Spinal cord (tissue), 10 donors: ENCODE results near the gene TRUB2. TPM values are rescaled to one million over a fixed set of nuclear protein-coding genes. Genes with fewer than 3 reads are reported as not detected.
"Not testable (repeated sequence)": the region's sequence is repeated elsewhere in the genome, so short reads cannot be mapped to it uniquely, and the experiment has no call there.

Experiments
- DNase-seq, 6 donors: peaks; one replicate each; pipeline versions ENCODE4 v3.0.0 to v3.0.0-alpha.2; 2013 to 2015; ENCODE audit warnings: low spot score in 6 of 6, low read depth in 4 of 6
- H3K27ac ChIP-seq: one replicate; pipeline ENCODE4 v1.5.1; 2013; ENCODE audit warnings: low read depth, low read length, control low read depth
- H3K27me3 ChIP-seq: one replicate; pipeline ENCODE4 v1.6.1; 2013; ENCODE audit warnings: low read length; ENCODE audit not compliant: control insufficient read depth, insufficient read depth
- H3K36me3 ChIP-seq: one replicate; pipeline ENCODE4 v1.6.1; 2013; ENCODE audit warnings: low read length; ENCODE audit not compliant: control insufficient read depth, insufficient read depth
- H3K4me1 ChIP-seq: one replicate; pipeline ENCODE4 v1.6.1; 2013; ENCODE audit warnings: low read length; ENCODE audit not compliant: control insufficient read depth, insufficient read depth
- H3K4me3 ChIP-seq: one replicate; pipeline ENCODE4 v1.5.1; 2013; ENCODE audit warnings: low read depth, low read length, control low read depth
- H3K9me3 ChIP-seq: one replicate; pipeline ENCODE4 v1.6.1; 2013; ENCODE audit warnings: low read length; ENCODE audit not compliant: control insufficient read depth, insufficient read depth
- WGBS: methylation state at CpG from one replicate; pipeline ENCODE4 v1.1.5; 2013; ENCODE audit warnings: missing lambda C conversion rate; ENCODE audit not compliant: insufficient coverage; 5-methylcytosine and 5-hydroxymethylcytosine counted together
- polyA plus RNA-seq, 2 donors: library from polyadenylated mRNA; unstranded; fragments of 120-200 nt; gene quantifications; one replicate each; pipeline ENCODE4 v1.2.1, GENCODE V29; 2013; ENCODE audit not compliant: insufficient read length in 2 of 2
- total RNA-seq, 2 donors: library from RNA; depleted of rRNA in 1 of 2; stranded (reverse); fragments of 120-200 nt in 1 of 2; fragments of >200 nt in 1 of 2; gene quantifications; one replicate each; pipeline versions ENCODE4 v1.2.3 to v1.2.4, GENCODE V29; 2013 to 2014
- donor health status: healthy.

TRUB2 gene
- total and polyA plus RNA-seq, 4 donors, result 20.5 to 46.3 (median 39.7) TPM

DNA sequence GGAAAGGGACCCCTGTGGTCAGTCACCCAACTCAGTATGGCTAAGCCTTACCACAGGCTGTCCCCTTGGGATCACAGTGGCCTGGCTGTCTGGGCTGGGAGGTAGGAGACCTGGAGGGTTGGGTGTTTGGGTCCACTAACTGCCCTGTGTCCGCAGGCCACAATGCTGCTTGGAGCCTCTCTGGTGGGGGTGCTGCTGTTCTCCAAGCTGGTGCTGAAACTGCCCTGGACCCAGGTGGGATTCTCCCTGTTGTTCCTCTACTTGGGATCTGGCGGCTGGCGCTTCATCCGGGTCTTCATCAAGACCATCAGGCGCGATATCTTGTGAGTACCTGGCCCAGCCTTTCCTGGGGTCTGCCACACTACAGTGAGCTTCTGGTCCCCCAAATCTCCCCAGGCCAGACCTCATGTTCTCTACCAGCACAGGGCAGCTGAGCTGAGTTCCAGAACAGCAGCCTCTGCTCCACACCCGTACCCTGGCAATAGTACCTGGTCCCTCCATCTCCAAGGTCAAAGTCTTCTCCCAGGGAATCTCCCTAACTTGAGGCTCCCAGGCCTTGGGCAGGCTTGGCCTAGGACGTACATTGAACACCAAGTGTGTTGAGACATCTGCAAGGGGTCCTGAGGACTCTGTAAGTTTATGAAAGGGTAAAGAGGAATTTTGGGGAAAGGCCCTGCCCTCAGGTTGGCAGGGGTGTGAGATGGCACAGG is 20.9 kb upstream of the TRUB2 start:
- H3K27me3 ChIP-seq, result no peaks in the 10 kb centered on the region
- H3K4me3 ChIP-seq, result no peak overlapping the region
- peaks cover 54% of the 10 kb centered on the region for H3K36me3 ChIP-seq
- H3K9me3 ChIP-seq, result no peaks in the 10 kb centered on the region
- no peak overlapping the region for H3K27ac ChIP-seq
- 97% methylated on average over 8 of the region's 8 CpGs for WGBS
- peaks cover 13% of the 10 kb centered on the region for H3K4me1 ChIP-seq
- DNase-seq, result no peak

DNA sequence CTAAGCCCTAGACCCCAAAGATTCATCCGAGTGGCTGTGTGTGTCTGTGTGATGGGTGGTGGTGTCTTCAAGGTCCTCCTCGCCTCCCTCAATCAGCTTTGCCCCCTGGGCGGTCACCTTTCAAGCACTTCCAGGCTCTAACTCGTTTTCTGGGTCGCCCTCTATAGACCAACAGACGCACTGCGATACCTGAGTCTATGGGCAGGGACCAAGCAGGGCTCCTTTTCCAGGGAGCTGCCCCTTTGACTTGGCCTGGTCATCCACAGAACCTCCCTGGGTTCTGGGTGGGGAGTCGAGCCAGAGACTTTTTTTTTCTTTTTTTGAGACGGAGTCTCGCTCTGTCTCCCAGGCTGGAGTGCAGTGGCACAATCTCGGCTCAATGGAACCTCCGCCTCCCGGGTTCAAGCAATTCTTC is 19.2 kb upstream of the TRUB2 start:
- Histone ChIP-seq H3K36me3 (peaks cover 37% of the 10 kb centered on the region), H3K4me1 (peaks cover 13% of the 10 kb centered on the region), H3K27me3 (no peaks in the 10 kb centered on the region), H3K27ac (no peak overlapping the region), H3K9me3 (no peaks in the 10 kb centered on the region), H3K4me3 (peak overlapping the region; percentile 65)
- whole genome bisulfite sequencing, result 20% methylated on average over 6 of the region's 13 CpGs
- peak in 2 of 6 donors; percentile 54 to 74 for DNase-seq

DNA sequence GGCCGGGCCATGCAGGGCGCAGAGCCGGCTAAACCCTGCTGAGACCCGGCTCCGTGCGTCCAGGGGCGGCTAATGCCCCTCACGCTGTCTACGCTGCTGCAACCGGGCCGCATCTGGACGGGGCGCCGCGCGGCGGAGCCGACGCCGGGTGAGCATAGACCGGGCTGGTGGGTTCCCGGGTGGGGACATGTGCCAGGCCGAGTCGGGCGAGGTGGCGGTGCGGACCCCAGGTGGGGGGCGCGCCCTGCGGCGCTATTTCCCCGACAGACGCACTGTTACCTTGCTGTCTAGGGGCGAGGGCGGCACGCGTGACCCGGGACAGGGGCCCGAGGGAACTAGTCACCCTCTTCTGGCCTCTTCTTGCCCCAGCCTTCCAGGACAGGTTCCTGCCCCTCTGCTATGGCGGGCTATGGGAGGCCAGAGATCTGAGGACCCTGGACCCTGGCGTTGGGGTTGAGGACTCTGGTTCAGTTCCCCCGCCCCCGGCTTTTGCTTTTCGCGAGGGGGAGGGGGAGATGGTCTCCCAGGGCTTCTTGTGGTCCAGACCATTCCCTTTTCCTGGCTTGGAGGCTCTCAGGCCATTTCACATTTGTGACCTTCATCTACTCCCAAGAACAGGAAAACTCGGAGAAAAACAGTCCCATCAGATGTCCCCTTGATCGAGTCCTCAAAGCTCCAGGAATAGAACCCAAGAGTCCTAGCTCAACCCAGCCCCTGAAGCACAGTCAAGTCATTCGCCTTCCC is 18.6 kb upstream of the TRUB2 start:
- Histone ChIP-seq H3K27me3 (no peaks in the 10 kb centered on the region), H3K4me3 (peak overlapping the region; percentile 65), H3K9me3 (no peaks in the 10 kb centered on the region), H3K36me3 (peaks cover 34% of the 10 kb centered on the region), H3K27ac (no peak overlapping the region), H3K4me1 (peaks cover 13% of the 10 kb centered on the region)
- WGBS, result 0% methylated on average over 42 of the region's 48 CpGs
- peak in 1 of 6 donors; percentile 9 for DNase-seq

DNA sequence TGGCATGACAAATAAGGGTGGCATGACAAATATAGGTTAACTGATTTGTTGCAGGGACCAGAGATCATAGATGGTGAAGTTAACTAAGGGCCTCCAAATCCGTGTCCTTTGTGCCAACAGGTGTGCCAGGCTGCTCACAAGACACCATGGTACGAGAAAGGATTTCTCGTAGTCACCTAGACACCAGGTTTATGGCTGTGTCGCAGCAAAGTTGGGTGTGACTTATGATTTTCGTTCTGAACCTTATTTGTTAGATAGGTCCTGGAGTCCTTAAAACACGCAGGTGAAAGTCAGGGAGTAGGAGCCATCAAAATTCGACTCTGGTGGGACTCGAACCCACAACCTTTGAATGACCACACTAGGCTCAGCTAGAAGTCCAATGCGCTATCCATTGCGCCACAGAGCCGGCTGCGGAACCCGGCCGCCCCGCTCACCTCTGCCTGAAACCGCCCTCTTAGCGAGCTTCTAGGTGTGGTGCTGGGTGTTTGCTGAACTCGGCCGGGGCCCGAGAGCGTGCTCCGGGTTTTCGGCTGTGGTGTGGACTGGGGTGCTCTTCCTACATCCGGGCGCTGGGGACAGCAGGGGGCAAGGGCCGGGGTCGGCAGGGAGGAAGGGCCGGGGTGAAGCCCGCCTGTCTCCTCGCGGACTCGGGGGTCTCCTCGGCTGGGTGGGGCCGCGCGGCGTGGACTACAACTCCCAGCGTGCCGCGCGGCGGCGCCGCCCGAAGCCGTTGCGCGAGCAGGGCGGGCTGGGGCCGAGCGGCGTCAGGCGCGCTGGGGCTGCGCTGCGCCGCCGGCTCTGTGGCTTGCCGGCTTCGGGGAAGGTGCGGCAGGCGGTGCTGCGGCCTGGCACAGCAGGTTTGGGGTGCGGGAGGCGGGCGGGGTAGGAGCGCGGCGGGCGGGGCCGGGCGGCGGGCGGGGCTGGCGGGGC is 17.8 kb upstream of the TRUB2 start, which contains the start of gene SLC27A4:
SLC27A4 (plus strand) TSS at position 767 of the 930 bp plus-strand sequence. CDS start 2,606 bp downstream, outside the sequence.
- peaks cover 13% of the 10 kb centered on the region for H3K4me1 ChIP-seq
- no peaks in the 10 kb centered on the region for H3K9me3 ChIP-seq
- peak within 1 kb of the TSS; percentile 81 for H3K4me3 ChIP-seq
- H3K27me3 ChIP-seq, result no peaks in the 10 kb centered on the region
- WGBS, result 7% methylated on average over 75 of the region's 75 CpGs
- H3K27ac ChIP-seq, result peak within 1 kb of the TSS; percentile 15
- H3K36me3 ChIP-seq, result peaks cover 30% of the 10 kb centered on the region
- DNase-seq, result peak in 4 of 6 donors; percentile 58 to 92 (median 77)

DNA sequence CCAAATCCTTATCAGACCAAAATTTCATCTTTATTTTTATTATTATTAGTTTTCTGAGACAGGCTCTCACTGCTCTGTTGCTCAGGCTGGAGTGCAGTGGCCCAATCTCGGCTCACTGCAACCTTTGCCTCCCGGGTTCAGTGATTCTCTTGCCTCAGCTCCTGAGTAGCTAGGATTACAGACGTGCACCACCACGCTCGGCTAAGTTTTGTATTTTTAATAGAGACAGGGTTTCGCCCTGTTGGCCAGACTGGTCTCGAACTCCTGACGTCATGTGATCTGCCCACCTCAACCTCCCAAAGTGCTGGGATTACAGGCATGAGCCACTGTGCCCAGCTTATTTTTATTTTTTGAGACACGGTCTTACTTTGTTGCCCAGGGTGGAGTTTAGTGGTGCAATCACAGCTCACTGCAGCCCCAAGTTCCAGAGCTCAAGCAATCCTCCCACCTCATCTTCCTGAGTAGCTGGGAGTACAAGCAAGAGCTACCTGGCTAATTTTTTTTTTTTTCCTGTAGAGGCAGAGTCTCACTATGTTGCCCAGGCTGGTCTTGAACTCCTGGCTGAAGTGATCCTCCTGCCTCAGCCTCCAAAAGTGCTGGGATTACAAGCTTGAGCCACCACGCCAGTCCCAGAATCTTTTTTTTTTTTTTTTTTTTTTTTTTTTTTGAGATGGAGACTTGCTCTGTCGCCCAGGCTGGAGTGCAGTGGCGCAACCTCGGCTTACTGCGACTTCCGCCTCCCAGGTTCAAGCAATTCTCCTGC is 16.8 kb upstream of the TRUB2 start:
- not testable (repeated sequence) for H3K27me3 ChIP-seq, DNase-seq, H3K9me3 ChIP-seq, H3K4me3 ChIP-seq, H3K27ac ChIP-seq
- H3K4me1 ChIP-seq, result peaks cover 13% of the 10 kb centered on the region
- H3K36me3 ChIP-seq, result peaks cover 28% of the 10 kb centered on the region
- WGBS, result 91% methylated on average over 4 of the region's 15 CpGs

DNA sequence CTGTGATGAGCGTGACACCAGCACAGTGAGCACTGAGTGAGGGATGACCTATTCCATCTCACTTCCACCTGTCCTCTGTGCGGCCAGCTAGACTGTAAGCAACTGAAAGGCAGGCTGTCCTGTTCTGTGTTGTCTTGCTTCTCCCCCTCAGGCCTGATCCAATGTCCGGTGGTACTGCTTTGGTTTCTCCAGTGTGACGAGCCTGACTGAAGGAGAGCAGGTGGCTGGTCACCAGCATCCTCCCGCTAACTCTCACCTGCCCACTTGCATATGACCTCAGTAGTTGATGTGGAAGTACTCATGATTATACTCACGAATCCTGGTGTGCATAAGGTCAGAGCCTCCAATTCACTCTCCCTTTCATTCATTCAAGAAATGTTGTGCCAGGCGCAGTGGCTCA is 15.7 kb upstream of the TRUB2 start:
- Histone ChIP-seq H3K36me3 (peaks cover 28% of the 10 kb centered on the region), H3K4me3 (no peak overlapping the region), H3K9me3 (no peaks in the 10 kb centered on the region), H3K27me3 (no peaks in the 10 kb centered on the region), H3K4me1 (peaks cover 13% of the 10 kb centered on the region), H3K27ac (no peak overlapping the region)
- 85% methylated on average over 3 of the region's 7 CpGs for whole genome bisulfite sequencing
- no peak for DNase-seq

DNA sequence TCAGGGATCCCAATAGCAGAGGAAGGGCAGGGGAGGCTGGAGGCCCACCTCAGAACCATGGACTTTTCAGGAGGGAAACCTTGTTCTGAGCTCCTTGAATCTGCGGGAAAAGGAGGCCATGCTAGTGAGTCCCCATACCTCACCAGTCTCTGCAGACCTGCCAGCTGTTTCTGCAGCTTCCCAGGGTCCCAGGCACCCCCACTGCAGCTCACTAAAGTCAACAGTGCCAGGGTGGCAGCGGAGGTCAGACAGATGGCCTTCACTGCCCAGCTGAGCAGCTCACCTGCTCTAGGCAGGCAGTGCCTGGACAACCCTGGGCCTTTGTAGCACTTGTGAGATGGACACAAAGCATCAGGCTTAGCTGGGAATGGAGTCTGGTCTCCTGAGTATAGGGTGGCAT is 13.7 kb upstream of the TRUB2 start:
- peaks cover 5% of the 10 kb centered on the region for H3K4me1 ChIP-seq
- no peaks in the 10 kb centered on the region for H3K9me3 ChIP-seq
- 82% methylated on average over 2 of the region's 2 CpGs for WGBS

DNA sequence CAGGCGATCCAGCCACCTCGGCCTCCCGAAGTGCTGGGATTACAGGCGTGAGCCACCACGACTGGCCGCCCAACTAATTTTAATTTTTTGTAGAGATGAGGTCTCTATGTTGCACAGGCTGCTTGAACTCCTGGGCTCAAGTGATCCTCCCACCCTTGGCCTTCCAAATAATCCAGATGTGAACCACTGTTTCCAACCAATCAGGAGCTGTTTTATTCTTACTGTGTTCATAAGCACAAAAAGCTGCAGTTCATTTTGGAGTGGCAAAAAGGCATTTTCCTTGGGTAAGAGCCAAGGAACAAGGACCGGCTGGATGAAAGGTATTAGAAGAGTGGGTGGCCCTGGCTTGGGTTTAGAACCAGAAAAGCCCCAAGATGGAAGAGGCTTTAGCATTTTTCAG is 12.9 kb upstream of the TRUB2 start:
- Histone ChIP-seq H3K36me3 (peaks cover 48% of the 10 kb centered on the region), H3K27ac (no peak overlapping the region), H3K9me3 (no peaks in the 10 kb centered on the region), H3K27me3 (no peaks in the 10 kb centered on the region), H3K4me1 (peaks cover 3% of the 10 kb centered on the region), H3K4me3 (no peak overlapping the region)
- WGBS, result 67% methylated on average over 1 of the region's 7 CpGs
- DNase-seq, result no peak

More for the DNA sequence above, 13.7 kb upstream of the TRUB2 start:
- H3K36me3 ChIP-seq, result peaks cover 43% of the 10 kb centered on the region
- H3K4me3 ChIP-seq, result no peak overlapping the region
- no peaks in the 10 kb centered on the region for H3K27me3 ChIP-seq
- DNase-seq, result no peak
- no peak overlapping the region for H3K27ac ChIP-seq

DNA sequence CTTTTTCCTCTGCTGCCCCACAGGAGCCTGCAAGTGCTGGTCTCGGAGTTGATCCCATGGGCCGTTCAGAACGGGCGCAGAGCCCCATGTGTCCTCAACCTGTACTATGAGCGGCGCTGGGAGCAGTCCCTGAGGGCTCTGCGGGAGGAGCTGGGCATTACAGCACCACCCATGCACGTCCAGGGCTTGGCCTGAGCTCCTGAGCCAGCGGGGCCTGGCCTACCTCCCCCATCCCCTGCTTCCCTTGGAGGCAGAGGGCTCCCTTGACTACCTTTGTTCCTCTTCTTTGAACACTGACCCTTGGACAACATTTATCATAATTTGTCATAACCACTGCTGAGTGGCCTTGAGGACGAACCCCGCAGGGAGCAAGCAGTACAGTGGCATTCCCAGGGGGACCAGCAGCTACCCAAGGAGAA is 11.2 kb upstream of the TRUB2 start:
- Histone ChIP-seq H3K9me3 (no peaks in the 10 kb centered on the region), H3K27ac (no peak overlapping the region), H3K4me3 (no peak overlapping the region), H3K4me1 (no peaks in the 10 kb centered on the region), H3K27me3 (no peaks in the 10 kb centered on the region), H3K36me3 (peaks cover 54% of the 10 kb centered on the region)
- 84% methylated on average over 11 of the region's 11 CpGs for WGBS
- no peak for DNase-seq
